Astrocyte (in vitro differentiated cells and primary cell): ENCODE results near the gene UNC5C.

Source experiments
- EZH2 ChIP-seq: IDR thresholded peaks from 2 replicates; pipeline ENCODE4 v1.6.1; 2012; ENCODE audit warnings: mild to moderate bottlenecking, low read length, inconsistent platforms; ENCODE audit not compliant: insufficient read depth
- TF ChIP-seq, protein P1 (sequence below): IDR thresholded peaks from 2 replicates; pipeline ENCODE4 v1.5.1; 2011; ENCODE audit warnings: low read depth, mild to moderate bottlenecking, inconsistent platforms, low read length, moderate library complexity; ENCODE audit not compliant: insufficient read depth

DNA sequence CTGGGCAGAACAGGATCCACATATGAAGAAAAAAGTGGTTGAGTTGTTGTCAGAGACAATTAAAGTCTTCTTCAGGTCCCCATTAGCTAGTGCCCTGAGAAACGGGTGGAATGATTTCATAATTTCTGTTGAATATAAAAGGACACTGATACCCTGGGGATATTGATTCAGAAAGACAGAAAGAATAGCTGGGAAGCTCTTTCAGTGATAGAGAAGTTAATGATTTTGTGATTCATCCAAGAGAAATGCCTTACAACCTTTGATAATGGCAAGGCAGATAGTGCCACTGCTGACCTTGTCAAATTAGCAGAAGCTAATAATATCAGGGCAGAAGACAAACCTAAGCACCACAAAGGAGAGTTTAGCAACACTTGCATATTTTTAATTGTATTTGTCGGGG, 37.9 kb downstream of the UNC5C start:
- TF ChIP-seq, protein P1, sequence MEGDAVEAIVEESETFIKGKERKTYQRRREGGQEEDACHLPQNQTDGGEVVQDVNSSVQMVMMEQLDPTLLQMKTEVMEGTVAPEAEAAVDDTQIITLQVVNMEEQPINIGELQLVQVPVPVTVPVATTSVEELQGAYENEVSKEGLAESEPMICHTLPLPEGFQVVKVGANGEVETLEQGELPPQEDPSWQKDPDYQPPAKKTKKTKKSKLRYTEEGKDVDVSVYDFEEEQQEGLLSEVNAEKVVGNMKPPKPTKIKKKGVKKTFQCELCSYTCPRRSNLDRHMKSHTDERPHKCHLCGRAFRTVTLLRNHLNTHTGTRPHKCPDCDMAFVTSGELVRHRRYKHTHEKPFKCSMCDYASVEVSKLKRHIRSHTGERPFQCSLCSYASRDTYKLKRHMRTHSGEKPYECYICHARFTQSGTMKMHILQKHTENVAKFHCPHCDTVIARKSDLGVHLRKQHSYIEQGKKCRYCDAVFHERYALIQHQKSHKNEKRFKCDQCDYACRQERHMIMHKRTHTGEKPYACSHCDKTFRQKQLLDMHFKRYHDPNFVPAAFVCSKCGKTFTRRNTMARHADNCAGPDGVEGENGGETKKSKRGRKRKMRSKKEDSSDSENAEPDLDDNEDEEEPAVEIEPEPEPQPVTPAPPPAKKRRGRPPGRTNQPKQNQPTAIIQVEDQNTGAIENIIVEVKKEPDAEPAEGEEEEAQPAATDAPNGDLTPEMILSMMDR = no peak
- TF ChIP-seq EZH2 = no peak
